ENCODE results near the gene RNF220. TPM values are rescaled to one million over a fixed set of nuclear protein-coding genes. Genes with fewer than 3 reads are reported as not detected.
A peak's percentile ranks its signal among the peaks of the same experiment; 100 is the strongest.

RNF220 gene
- polyA plus RNA-seq (2013), result 44.6 and 48.5 TPM in 2 replicates

DNA sequence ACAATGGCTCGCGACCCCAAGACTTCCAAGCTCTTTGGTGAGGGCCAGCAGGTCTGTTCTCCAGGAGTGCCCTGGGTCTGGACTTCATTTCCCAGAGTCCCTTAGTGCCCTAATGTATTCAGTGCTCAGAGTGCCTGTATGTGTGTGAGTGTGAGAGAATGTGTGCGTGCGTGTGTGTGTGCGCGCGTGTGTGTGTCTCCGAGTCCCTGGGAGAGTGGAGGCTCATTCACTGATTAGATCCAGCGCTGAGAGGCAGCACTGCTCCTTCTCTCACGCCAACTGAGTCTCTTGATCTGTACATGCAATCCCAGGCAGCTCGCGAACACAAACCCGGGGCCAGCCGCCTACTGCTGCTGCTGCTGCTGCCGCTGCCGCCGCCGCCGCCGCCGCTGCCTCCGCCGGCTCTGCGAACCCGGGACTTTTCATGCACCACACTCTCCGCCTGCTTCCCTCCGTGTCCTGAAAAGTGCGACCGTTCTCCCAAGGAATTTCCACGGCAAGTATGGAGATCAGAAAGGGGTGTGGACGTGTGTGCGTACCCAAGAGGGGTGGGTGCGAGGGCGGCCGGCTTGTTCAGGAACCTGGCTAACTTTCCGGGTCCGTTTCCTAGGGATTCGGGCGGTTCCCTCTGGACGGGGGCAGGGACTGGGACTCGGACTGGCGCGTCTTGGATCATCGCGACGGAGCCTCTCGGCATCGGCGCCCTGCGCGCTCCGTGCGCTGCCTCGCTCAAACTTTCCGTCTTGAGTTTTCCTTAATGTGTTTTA lies at the start of gene RNF220:
Gene RNF220, plus strand, starts transcription at position 225 of the 767 bp plus-strand sequence.
- peak within 1 kb of the TSS; percentile 91 for H2AFZ ChIP-seq (ENCODE audit: insufficient read depth, low read length, poor library complexity)

DNA sequence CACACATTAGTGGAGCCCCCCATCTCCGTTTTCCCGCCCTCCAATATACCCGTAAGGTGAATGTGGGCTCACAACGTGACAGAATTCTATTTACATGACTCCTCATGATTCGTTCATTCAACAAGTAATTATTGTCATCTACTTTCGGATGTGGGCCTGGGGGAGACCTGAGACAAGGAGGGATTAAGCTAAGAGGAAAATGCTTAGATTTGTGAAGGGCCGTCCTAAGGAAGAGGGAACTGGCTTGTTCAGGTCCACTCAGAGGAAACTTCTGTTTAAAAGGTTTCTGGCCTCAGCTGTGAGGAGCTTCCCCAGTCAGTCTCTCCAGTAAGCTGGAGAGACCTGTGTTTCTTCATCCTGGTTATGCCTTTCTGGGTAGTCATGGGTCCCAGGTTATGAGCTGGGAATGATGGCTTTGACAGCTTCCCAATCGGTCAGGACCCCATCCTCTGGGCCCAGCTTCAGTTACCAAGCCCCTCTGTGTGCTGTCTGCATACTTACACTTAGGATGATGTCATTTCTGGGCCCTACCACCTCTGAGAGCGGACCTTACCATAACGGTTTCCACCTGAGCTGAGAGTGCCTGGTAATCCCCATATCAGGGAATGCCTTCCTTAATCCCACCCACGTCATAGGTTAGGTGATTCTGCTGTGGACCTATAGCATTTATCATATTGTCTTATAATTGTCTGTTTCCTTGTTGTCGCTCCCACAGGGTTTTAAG lies 49.3 kb upstream of the RNF220 start:
- no peak overlapping the region for H3K23ac ChIP-seq (ENCODE audit: low read length)
- H2BK12ac ChIP-seq (ENCODE audit: low read length), result no peak overlapping the region
- peak overlapping the region; percentile 42 for H3K4me2 ChIP-seq (ENCODE audit: low read length)
- H2AK5ac ChIP-seq (ENCODE audit: low read length), result no peak overlapping the region
- no peak overlapping the region for H3K4me3 ChIP-seq (ENCODE audit: low read depth, low read length)
- peak overlapping the region; percentile 85 for H4K12ac ChIP-seq (ENCODE audit: low read depth, low read length)
- no peak overlapping the region for H3K18ac ChIP-seq (ENCODE audit: low read length)
- no peak overlapping the region for H2BK120ac ChIP-seq (ENCODE audit: insufficient read depth, low read length, poor library complexity)
- peak overlapping the region; percentile 86 for H2AFZ ChIP-seq (ENCODE audit: insufficient read depth, low read length, poor library complexity)
- peaks cover 2% of the 10 kb centered on the region for H3K9me3 ChIP-seq (ENCODE audit: insufficient read depth, low read depth, low read length)
- WGBS (ENCODE audit: extremely low coverage, insufficient coverage, insufficient read length), result no CpG with 5 or more reads among the region's 12 CpGs
- H3K9ac ChIP-seq (ENCODE audit: low read length), result no peak overlapping the region
- H4K8ac ChIP-seq (ENCODE audit: low read depth, low read length), result peak overlapping the region; percentile 67
- DNase-seq, result no peak
- peak overlapping the region; percentile 26 for H3K14ac ChIP-seq (ENCODE audit: low read length)
- H4K91ac ChIP-seq (ENCODE audit: low read depth, low read length), result peak overlapping the region; percentile 25
- no peaks in the 10 kb centered on the region for H3K36me3 ChIP-seq (ENCODE audit: control insufficient read depth in 1 of 2, insufficient read depth in 2 of 2, low read length in 2 of 2)
- H3K27me3 ChIP-seq (ENCODE audit: insufficient read depth, low read length), result no peaks in the 10 kb centered on the region
- H3K27ac ChIP-seq (ENCODE audit: low read depth, low read length), result no peak overlapping the region
- H2BK5ac ChIP-seq (ENCODE audit: low read depth, low read length, poor library complexity), result no peak overlapping the region
- no peak overlapping the region for H3K4ac ChIP-seq (ENCODE audit: low read depth, low read length)
- H3K4me1 ChIP-seq (ENCODE audit: control insufficient read depth in 1 of 2, insufficient read depth in 2 of 2, low read length in 2 of 2), result peaks cover 4 to 9% of the 10 kb centered on the region in 2 experiments
- peaks cover 4% of the 10 kb centered on the region for H3K79me2 ChIP-seq (ENCODE audit: control insufficient read depth, insufficient read depth, low read length, poor library complexity)
- peaks cover 4% of the 10 kb centered on the region for H3K79me1 ChIP-seq (ENCODE audit: low read length)

More for the DNA sequence above, at the start of gene RNF220:
- no peak within 1 kb of the TSS for H3K4ac ChIP-seq (ENCODE audit: low read depth, low read length)
- H3K14ac ChIP-seq (ENCODE audit: low read length), result no peak within 1 kb of the TSS
- H3K4me2 ChIP-seq (ENCODE audit: low read length), result peak within 1 kb of the TSS; percentile 91
- no peak within 1 kb of the TSS for H2AK5ac ChIP-seq (ENCODE audit: low read length)
- H3K36me3 ChIP-seq (ENCODE audit: control insufficient read depth in 1 of 2, insufficient read depth in 2 of 2, low read length in 2 of 2), result no peaks in the 10 kb centered on the region
- H3K4me3 ChIP-seq (ENCODE audit: low read depth, low read length), result peak within 1 kb of the TSS; percentile 69
- H4K12ac ChIP-seq (ENCODE audit: low read depth, low read length), result no peak within 1 kb of the TSS
- peak; percentile 32 to 50 for DNase-seq
- no peak within 1 kb of the TSS for H3K9ac ChIP-seq (ENCODE audit: low read length)
- H3K18ac ChIP-seq (ENCODE audit: low read length), result no peak within 1 kb of the TSS
- H3K4me1 ChIP-seq (ENCODE audit: control insufficient read depth in 1 of 2, insufficient read depth in 2 of 2, low read length in 2 of 2), result peaks cover 9 to 20% of the 10 kb centered on the region in 2 experiments
- H4K8ac ChIP-seq (ENCODE audit: low read depth, low read length), result no peak within 1 kb of the TSS
- peaks cover 42% of the 10 kb centered on the region for H3K27me3 ChIP-seq (ENCODE audit: insufficient read depth, low read length)
- no peak within 1 kb of the TSS for H2BK120ac ChIP-seq (ENCODE audit: insufficient read depth, low read length, poor library complexity)
- H3K27ac ChIP-seq (ENCODE audit: low read depth, low read length), result no peak within 1 kb of the TSS
- WGBS (ENCODE audit: extremely low coverage, insufficient coverage, insufficient read length), result no CpG with 5 or more reads among the region's 55 CpGs
- no peaks in the 10 kb centered on the region for H3K79me2 ChIP-seq (ENCODE audit: control insufficient read depth, insufficient read depth, low read length, poor library complexity)
- H3K9me3 ChIP-seq (ENCODE audit: insufficient read depth, low read depth, low read length), result no peaks in the 10 kb centered on the region
- no peaks in the 10 kb centered on the region for H3K79me1 ChIP-seq (ENCODE audit: low read length)
- no peak within 1 kb of the TSS for H4K91ac ChIP-seq (ENCODE audit: low read depth, low read length)
- H2BK5ac ChIP-seq (ENCODE audit: low read depth, low read length, poor library complexity), result no peak within 1 kb of the TSS
- no peak within 1 kb of the TSS for H2BK12ac ChIP-seq (ENCODE audit: low read length)
- H3K23ac ChIP-seq (ENCODE audit: low read length), result no peak within 1 kb of the TSS

DNA sequence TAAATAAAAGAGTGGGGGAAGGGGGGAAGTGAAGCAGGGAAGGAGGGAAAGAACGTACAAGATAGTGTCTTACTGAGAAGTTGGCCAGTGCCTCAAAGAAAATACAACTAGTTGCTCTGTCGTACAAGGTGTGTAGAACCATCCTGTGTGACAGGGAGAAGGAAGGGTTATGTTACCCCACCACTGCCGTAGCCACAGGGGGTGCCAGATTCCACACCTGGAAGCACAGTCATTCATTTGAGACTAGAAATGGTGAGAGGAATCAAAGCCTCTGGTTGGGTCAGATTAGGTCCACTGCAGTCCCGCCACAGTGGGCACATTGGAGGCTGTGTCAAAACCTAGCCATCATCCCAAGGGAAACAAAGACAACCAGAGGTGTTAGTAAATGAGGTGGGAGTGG lies 47.3 kb upstream of the RNF220 start:
- Histone ChIP-seq H2AFZ (ENCODE audit: insufficient read depth, low read length, poor library complexity) (no peak overlapping the region), H4K12ac (ENCODE audit: low read depth, low read length) (no peak overlapping the region), H4K91ac (ENCODE audit: low read depth, low read length) (no peak overlapping the region), H3K36me3 (ENCODE audit: control insufficient read depth in 1 of 2, insufficient read depth in 2 of 2, low read length in 2 of 2) (no peaks in the 10 kb centered on the region), H2BK5ac (ENCODE audit: low read depth, low read length, poor library complexity) (no peak overlapping the region), H3K27ac (ENCODE audit: low read depth, low read length) (no peak overlapping the region), H3K14ac (ENCODE audit: low read length) (no peak overlapping the region), H3K9me3 (ENCODE audit: insufficient read depth, low read depth, low read length) (peaks cover 2% of the 10 kb centered on the region), H3K4me1 (ENCODE audit: control insufficient read depth in 1 of 2, insufficient read depth in 2 of 2, low read length in 2 of 2) (peaks cover 4 to 8% of the 10 kb centered on the region in 2 experiments), H3K23ac (ENCODE audit: low read length) (no peak overlapping the region), H4K8ac (ENCODE audit: low read depth, low read length) (no peak overlapping the region), H3K4me2 (ENCODE audit: low read length) (no peak overlapping the region), H3K18ac (ENCODE audit: low read length) (no peak overlapping the region), H3K27me3 (ENCODE audit: insufficient read depth, low read length) (no peaks in the 10 kb centered on the region), H3K79me1 (ENCODE audit: low read length) (peaks cover 4% of the 10 kb centered on the region), H3K79me2 (ENCODE audit: control insufficient read depth, insufficient read depth, low read length, poor library complexity) (peaks cover 4% of the 10 kb centered on the region), H2BK120ac (ENCODE audit: insufficient read depth, low read length, poor library complexity) (no peak overlapping the region), H3K9ac (ENCODE audit: low read length) (no peak overlapping the region), H2AK5ac (ENCODE audit: low read length) (no peak overlapping the region), H3K4me3 (ENCODE audit: low read depth, low read length) (no peak overlapping the region), H3K4ac (ENCODE audit: low read depth, low read length) (no peak overlapping the region), H2BK12ac (ENCODE audit: low read length) (no peak overlapping the region)
- WGBS (ENCODE audit: extremely low coverage, insufficient coverage, insufficient read length), result no CpG with 5 or more reads among the region's 4 CpGs
- DNase-seq, result no peak

DNA sequence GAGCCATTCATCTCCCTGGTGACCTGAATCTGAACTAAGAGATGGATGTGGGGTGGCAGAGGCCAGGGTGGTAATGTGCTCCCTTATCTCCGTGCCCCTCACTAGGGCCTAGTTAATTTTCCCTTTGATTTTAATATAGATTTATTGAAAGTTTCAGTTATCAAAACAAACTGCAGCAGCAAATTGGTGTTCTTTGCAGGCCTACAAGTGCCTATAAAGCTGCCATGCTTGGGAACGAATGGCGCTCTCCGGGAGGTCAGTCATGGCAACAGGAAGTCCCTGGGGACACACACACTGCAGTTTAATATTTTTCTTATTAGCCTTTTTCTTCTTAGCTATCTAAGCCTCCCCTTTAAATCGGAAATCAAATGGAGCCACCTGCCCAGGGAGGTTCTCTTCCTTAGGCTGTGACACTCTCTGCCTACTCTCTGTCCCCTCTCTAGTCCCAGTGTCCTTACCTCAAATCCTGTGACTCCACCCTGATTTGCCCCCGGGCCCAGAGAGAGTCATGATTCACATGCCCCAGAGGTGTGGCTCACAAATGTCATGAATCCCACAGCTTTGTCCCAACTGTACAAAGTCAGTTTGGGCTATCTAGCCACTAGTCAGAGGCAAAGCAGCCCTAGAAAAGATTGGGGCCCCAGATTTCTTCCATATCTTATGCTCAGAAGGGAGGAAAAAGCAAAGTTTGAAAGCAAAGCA lies 45.7 kb upstream of the RNF220 start:
- Histone ChIP-seq H3K18ac (ENCODE audit: low read length) (no peak overlapping the region), H3K9ac (ENCODE audit: low read length) (no peak overlapping the region), H2BK5ac (ENCODE audit: low read depth, low read length, poor library complexity) (no peak overlapping the region), H4K91ac (ENCODE audit: low read depth, low read length) (no peak overlapping the region), H3K79me1 (ENCODE audit: low read length) (peaks cover 4% of the 10 kb centered on the region), H3K4me1 (ENCODE audit: control insufficient read depth in 1 of 2, insufficient read depth in 2 of 2, low read length in 2 of 2) (peaks cover under 1 to 3% of the 10 kb centered on the region in 2 experiments), H2BK12ac (ENCODE audit: low read length) (no peak overlapping the region), H3K79me2 (ENCODE audit: control insufficient read depth, insufficient read depth, low read length, poor library complexity) (peaks cover 4% of the 10 kb centered on the region), H3K14ac (ENCODE audit: low read length) (no peak overlapping the region), H3K23ac (ENCODE audit: low read length) (no peak overlapping the region), H3K4me3 (ENCODE audit: low read depth, low read length) (no peak overlapping the region), H3K9me3 (ENCODE audit: insufficient read depth, low read depth, low read length) (peaks cover 2% of the 10 kb centered on the region), H3K36me3 (ENCODE audit: control insufficient read depth in 1 of 2, insufficient read depth in 2 of 2, low read length in 2 of 2) (no peaks in the 10 kb centered on the region), H4K12ac (ENCODE audit: low read depth, low read length) (no peak overlapping the region), H3K27ac (ENCODE audit: low read depth, low read length) (no peak overlapping the region), H2AK5ac (ENCODE audit: low read length) (no peak overlapping the region), H3K27me3 (ENCODE audit: insufficient read depth, low read length) (no peaks in the 10 kb centered on the region), H2BK120ac (ENCODE audit: insufficient read depth, low read length, poor library complexity) (no peak overlapping the region), H4K8ac (ENCODE audit: low read depth, low read length) (no peak overlapping the region), H2AFZ (ENCODE audit: insufficient read depth, low read length, poor library complexity) (no peak overlapping the region), H3K4me2 (ENCODE audit: low read length) (no peak overlapping the region), H3K4ac (ENCODE audit: low read depth, low read length) (no peak overlapping the region)
- DNase-seq, result peak; percentile 81 to 97
- whole genome bisulfite sequencing (ENCODE audit: extremely low coverage, insufficient coverage, insufficient read length), result no CpG with 5 or more reads among the region's 6 CpGs

All from trophoblast cell (in vitro differentiated cells and primary cell).